OCI-M2 (cell line): ENCODE data around the gene DENND2D.

Experiments
- DNase-seq: peaks from one replicate; lab custom pipeline; 2025; ENCODE audit not compliant: unreplicated experiment; lab: John Stamatoyannopoulos, UW

DENND2D gene

GRCh38 chr1:111139956-111140679 is 60.3 kb downstream of the DENND2D start, which contains the start of the genes CEPT1 and DRAM2:
CEPT1 (plus strand) TSS chr1:111140223; CDS start chr1:111147715, 7,492 bp downstream.
DRAM2 (minus strand) TSS chr1:111140093; CDS start chr1:111131554, 8,539 bp downstream.
- DNase-seq: peak; percentile 56

DNA sequence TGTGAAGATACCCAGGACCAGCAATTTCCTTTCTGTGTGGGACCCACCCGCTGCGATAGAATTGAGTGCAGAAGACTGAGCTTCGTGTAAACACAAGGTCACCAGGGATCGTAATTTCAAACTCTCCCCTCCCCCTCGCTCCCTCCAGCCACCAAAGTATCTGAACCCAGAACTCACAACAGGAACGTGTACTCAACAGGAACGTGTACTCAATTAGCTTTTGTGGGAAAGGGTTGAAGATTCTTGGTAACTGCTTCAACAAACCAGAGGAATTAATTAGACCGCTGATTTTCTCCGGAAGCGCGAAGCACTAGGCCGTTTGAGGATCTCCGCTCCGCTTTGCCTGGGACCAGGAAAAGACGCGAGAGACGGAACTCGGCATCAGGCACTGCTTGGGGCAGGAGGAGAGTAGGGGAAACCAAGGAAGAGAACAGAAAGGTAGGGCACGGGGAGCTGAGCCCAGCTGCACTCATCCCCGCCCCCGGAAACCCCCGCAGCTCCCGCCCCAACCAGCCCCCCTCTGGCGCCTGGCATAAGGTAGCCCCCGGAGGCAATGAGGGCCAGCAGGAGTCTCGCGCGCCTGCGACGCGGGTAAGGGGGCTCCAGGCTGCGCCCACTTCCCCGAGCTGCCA is 61.0 kb downstream of the DENND2D start:
- DNase-seq: no peak
